ENCODE measurements around the gene EFCAB6. TPM values are rescaled to one million over a fixed set of nuclear protein-coding genes. Genes with fewer than 3 reads are reported as not detected.
"Not testable (repeated sequence)": the region's sequence is repeated elsewhere in the genome, so short reads cannot be mapped to it uniquely, and the experiment has no call there.

EFCAB6 gene
- total RNA-seq, 1 experiment from 2014 or later, result 0.94 TPM

- no peak for TF ChIP-seq NFYB (CRISPR knock-in tag; conservative IDR thresholded peaks at IDR 0.05; ENCODE audit: low read depth)
- no peak for TF ChIP-seq JAZF1 (CRISPR knock-in tag; IDR thresholded peaks at IDR 0.05)
- TF ChIP-seq, protein P1, sequence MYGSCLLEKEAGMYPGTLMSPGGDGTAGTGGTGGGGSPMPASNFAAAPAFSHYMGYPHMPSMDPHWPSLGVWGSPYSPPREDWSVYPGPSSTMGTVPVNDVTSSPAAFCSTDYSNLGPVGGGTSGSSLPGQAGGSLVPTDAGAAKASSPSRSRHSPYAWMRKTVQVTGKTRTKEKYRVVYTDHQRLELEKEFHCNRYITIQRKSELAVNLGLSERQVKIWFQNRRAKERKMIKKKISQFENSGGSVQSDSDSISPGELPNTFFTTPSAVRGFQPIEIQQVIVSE (CRISPR knock-in tag; IDR thresholded peaks at IDR 0.05; ENCODE audit: borderline replicate concordance), result no peak
These were observed 145.6 kb downstream of the EFCAB6 start (continued) for GRCh38 chr22:43666457-43666856.

DNA sequence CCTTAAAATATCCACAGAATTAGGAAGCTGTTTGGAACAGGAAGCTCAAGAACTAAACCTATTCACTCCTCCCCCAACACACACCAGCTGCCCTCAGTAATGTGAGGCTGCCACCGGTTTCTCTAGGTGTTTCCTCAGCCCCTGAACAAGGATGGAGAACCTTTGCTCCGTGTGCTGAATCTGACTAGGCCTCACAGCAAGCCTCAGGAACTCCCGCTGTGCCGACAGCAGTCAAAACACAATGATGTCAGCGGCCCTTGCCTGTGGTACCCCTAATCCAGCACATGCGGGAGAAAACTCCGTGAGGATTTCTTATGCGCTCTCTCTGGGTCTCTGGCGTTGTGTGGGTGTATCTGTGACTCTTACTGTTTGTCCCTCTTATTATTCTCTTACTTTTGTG, 153.3 kb downstream of the EFCAB6 start:
- ATAC-seq (peak; percentile 67), DNase-seq (ENCODE audit: low spot score) (peak; percentile 50)
- H3K36me3 Mint-ChIP-seq, result no peaks in the 10 kb centered on the region
- POLR2A ChIA-PET, result no interaction called here
- TF ChIP-seq RELA (CRISPR knock-in tag; IDR thresholded peaks at IDR 0.05; ENCODE audit: borderline replicate concordance) (no peak), ZNF423 (CRISPR knock-in tag; IDR thresholded peaks at IDR 0.05) (peak; percentile 80)
- H3K27me3 Mint-ChIP-seq (ENCODE audit: low read depth), result no peaks in the 10 kb centered on the region
- H3K4me3 Mint-ChIP-seq, result no peak overlapping the region
- CTCF ChIA-PET, result no interaction called here
- H3K27ac Mint-ChIP-seq, result no peak overlapping the region
- H3K4me1 Mint-ChIP-seq, result peaks cover 24% of the 10 kb centered on the region
- H3K9me3 Mint-ChIP-seq, result no peaks in the 10 kb centered on the region

GRCh38 chr22:43656581-43656980, 155.5 kb downstream of the EFCAB6 start:
- H3K27ac Mint-ChIP-seq; POLR2A ChIA-PET; DNase-seq (ENCODE audit: low spot score); CTCF ChIA-PET; H3K4me3 Mint-ChIP-seq; ATAC-seq; H3K27me3 Mint-ChIP-seq (ENCODE audit: low read depth): not testable (repeated sequence)
- H3K4me1 Mint-ChIP-seq, result peaks cover 20% of the 10 kb centered on the region
- peaks cover 14% of the 10 kb centered on the region for H3K36me3 Mint-ChIP-seq
- peaks cover 21% of the 10 kb centered on the region for H3K9me3 Mint-ChIP-seq

- DNase-seq (ENCODE audit: low spot score), result no peak
- ATAC-seq, result no peak
- CTCF ChIA-PET, result no interaction called here
These were observed 157.8 kb downstream of the EFCAB6 start for GRCh38 chr22:43654271-43654670.

More at GRCh38 chr22:43654271-43654670, 157.8 kb downstream of the EFCAB6 start:
- Mint-ChIP-seq H3K4me3 (no peak overlapping the region), H3K9me3 (peaks cover 34% of the 10 kb centered on the region), H3K36me3 (peaks cover 21% of the 10 kb centered on the region), H3K27me3 (ENCODE audit: low read depth) (peaks cover 3% of the 10 kb centered on the region; the same call in 1 of the 2 replicates), H3K4me1 (peaks cover 11% of the 10 kb centered on the region), H3K27ac (no peak overlapping the region)
- TF ChIP-seq GABPB1 (CRISPR knock-in tag; IDR thresholded peaks at IDR 0.05) (no peak), NR3C1 (CRISPR knock-in tag; conservative IDR thresholded peaks at IDR 0.05; ENCODE audit: low read depth) (no peak), TEAD1 (CRISPR knock-in tag; IDR thresholded peaks at IDR 0.05) (no peak), ZNF232 (CRISPR knock-in tag; IDR thresholded peaks at IDR 0.05) (no peak), USF1 (CRISPR knock-in tag; IDR thresholded peaks at IDR 0.05) (no peak), SOX15 (CRISPR knock-in tag; IDR thresholded peaks at IDR 0.05) (no peak), GTF2I (CRISPR knock-in tag; conservative IDR thresholded peaks at IDR 0.05) (no peak), GRHL2 (CRISPR knock-in tag; IDR thresholded peaks at IDR 0.05; ENCODE audit: insufficient replicate concordance, severe bottlenecking) (no peak), CREM (CRISPR knock-in tag; IDR thresholded peaks at IDR 0.05) (no peak), ZNF219 (CRISPR knock-in tag; IDR thresholded peaks at IDR 0.05; ENCODE audit: borderline replicate concordance) (no peak), NFYB (CRISPR knock-in tag; conservative IDR thresholded peaks at IDR 0.05; ENCODE audit: low read depth) (no peak), SP1 (CRISPR knock-in tag; conservative IDR thresholded peaks at IDR 0.05) (no peak), TCF7 (CRISPR knock-in tag; IDR thresholded peaks at IDR 0.05; ENCODE audit: low read depth) (no peak), ZNF532 (CRISPR knock-in tag; IDR thresholded peaks at IDR 0.05; ENCODE audit: borderline replicate concordance) (no peak)
- TF ChIP-seq, protein P2, sequence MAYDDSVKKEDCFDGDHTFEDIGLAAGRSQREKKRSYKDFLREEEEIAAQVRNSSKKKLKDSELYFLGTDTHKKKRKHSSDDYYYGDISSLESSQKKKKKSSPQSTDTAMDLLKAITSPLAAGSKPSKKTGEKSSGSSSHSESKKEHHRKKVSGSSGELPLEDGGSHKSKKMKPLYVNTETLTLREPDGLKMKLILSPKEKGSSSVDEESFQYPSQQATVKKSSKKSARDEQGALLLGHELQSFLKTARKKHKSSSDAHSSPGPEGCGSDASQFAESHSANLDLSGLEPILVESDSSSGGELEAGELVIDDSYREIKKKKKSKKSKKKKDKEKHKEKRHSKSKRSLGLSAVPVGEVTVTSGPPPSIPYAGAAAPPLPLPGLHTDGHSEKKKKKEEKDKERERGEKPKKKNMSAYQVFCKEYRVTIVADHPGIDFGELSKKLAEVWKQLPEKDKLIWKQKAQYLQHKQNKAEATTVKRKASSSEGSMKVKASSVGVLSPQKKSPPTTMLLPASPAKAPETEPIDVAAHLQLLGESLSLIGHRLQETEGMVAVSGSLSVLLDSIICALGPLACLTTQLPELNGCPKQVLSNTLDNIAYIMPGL (CRISPR knock-in tag; IDR thresholded peaks at IDR 0.05), result no peak
- TF ChIP-seq, protein P3, sequence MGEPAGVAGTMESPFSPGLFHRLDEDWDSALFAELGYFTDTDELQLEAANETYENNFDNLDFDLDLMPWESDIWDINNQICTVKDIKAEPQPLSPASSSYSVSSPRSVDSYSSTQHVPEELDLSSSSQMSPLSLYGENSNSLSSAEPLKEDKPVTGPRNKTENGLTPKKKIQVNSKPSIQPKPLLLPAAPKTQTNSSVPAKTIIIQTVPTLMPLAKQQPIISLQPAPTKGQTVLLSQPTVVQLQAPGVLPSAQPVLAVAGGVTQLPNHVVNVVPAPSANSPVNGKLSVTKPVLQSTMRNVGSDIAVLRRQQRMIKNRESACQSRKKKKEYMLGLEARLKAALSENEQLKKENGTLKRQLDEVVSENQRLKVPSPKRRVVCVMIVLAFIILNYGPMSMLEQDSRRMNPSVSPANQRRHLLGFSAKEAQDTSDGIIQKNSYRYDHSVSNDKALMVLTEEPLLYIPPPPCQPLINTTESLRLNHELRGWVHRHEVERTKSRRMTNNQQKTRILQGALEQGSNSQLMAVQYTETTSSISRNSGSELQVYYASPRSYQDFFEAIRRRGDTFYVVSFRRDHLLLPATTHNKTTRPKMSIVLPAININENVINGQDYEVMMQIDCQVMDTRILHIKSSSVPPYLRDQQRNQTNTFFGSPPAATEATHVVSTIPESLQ (CRISPR knock-in tag; IDR thresholded peaks at IDR 0.05), result no peak
- TF ChIP-seq, protein P4, sequence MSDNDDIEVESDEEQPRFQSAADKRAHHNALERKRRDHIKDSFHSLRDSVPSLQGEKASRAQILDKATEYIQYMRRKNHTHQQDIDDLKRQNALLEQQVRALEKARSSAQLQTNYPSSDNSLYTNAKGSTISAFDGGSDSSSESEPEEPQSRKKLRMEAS (CRISPR knock-in tag; IDR thresholded peaks at IDR 0.05), result no peak
- POLR2A ChIA-PET, result no interaction called here
